Measurements from ENCODE around the gene PRMT5.

DNA sequence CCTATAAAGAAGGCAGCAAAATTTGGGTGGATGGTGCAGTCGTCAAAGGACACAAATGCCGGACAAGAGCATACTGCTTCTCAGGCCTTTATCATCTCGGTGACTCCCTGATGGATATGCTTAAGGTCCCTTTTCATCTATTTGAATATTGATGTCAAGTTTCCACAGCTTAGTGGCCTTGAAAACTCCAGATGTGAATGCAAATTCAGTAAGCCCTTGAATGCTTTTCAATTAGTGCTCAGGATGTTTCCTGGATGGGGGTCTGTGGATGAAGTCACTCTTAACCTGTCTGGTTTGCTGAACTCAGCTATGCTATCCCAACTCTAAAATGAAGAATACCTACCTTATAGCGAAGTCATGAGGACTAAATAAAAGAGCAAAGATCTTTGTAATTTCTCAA is 35.5 kb downstream of the PRMT5 start:
- no peak for TF ChIP-seq POLR2A (IDR thresholded peaks at IDR 0.05; ENCODE audit: low read length)
- TF ChIP-seq GATA1 (IDR thresholded peaks at IDR 0.05; ENCODE audit: low read depth, low read length), result no peak

Measured in erythroblast (primary cell).